IMR-90 (cell line): ENCODE data around the gene VPS26C.

ENCODE experiments used
- BHLHE40 ChIP-seq: fragments of 150-350 bp; IDR thresholded peaks from 2 replicates; pipeline ENCODE4 v1.6.1; 2016; ENCODE audit warnings: mild to moderate bottlenecking, low read depth, low read length
- CEBPB ChIP-seq: IDR thresholded peaks from 2 replicates; pipeline ENCODE4 v1.6.1; 2012; ENCODE audit warnings: low read depth, low read length, improper control_type of control experiment
- POLR2A ChIP-seq: IDR thresholded peaks from 2 replicates; pipeline ENCODE4 v1.6.1; 2012; ENCODE audit warnings: mild to moderate bottlenecking, low read depth, low read length
- RCOR1 ChIP-seq: IDR thresholded peaks from 2 replicates; pipeline ENCODE4 v1.6.1; 2012; ENCODE audit warnings: mild to moderate bottlenecking, low read length, improper control_type of control experiment; ENCODE audit not compliant: insufficient replicate concordance
- TF ChIP-seq, protein P1 (sequence below): conservative IDR thresholded peaks from 2 replicates; pipeline ENCODE4 v1.5.1; 2012; ENCODE audit warnings: mild to moderate bottlenecking, low read depth, low read length, improper control_type of control experiment
- TF ChIP-seq, protein P2 (sequence below): fragments of 150-350 bp; IDR thresholded peaks from 2 replicates; pipeline ENCODE4 v1.6.1; 2016; ENCODE audit warnings: low read depth, mild to moderate bottlenecking, low read length, moderate library complexity, borderline replicate concordance

DNA sequence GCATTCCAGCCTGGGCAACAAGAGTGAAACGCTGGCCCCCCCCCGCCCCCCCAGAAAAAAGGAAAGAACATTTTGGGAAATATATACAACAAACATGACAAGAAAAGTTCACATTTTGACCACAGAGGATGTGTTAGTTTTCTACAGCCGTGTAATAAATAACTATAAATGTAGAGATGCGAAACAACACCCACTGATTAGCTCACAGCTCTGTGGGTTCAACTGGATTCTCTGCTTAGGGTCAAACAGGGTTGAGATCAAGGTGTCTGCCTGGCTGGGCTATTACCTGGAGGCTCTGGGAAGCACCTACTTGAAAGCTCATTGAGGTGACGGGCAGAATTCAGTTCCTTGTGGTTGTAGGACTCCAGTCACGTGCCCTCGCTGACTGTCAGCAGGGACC is 11.1 kb upstream of the VPS26C start:
- TF ChIP-seq BHLHE40 (no peak), POLR2A (no peak), RCOR1 (no peak), CEBPB (no peak)
- TF ChIP-seq, protein P1, sequence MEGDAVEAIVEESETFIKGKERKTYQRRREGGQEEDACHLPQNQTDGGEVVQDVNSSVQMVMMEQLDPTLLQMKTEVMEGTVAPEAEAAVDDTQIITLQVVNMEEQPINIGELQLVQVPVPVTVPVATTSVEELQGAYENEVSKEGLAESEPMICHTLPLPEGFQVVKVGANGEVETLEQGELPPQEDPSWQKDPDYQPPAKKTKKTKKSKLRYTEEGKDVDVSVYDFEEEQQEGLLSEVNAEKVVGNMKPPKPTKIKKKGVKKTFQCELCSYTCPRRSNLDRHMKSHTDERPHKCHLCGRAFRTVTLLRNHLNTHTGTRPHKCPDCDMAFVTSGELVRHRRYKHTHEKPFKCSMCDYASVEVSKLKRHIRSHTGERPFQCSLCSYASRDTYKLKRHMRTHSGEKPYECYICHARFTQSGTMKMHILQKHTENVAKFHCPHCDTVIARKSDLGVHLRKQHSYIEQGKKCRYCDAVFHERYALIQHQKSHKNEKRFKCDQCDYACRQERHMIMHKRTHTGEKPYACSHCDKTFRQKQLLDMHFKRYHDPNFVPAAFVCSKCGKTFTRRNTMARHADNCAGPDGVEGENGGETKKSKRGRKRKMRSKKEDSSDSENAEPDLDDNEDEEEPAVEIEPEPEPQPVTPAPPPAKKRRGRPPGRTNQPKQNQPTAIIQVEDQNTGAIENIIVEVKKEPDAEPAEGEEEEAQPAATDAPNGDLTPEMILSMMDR, result no peak
- TF ChIP-seq, protein P2, sequence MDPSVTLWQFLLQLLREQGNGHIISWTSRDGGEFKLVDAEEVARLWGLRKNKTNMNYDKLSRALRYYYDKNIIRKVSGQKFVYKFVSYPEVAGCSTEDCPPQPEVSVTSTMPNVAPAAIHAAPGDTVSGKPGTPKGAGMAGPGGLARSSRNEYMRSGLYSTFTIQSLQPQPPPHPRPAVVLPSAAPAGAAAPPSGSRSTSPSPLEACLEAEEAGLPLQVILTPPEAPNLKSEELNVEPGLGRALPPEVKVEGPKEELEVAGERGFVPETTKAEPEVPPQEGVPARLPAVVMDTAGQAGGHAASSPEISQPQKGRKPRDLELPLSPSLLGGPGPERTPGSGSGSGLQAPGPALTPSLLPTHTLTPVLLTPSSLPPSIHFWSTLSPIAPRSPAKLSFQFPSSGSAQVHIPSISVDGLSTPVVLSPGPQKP, result no peak
